AG10803 (cell line): Measurements from ENCODE around the gene TRPM5.

ENCODE experiments used
- DNase-seq: peaks from one replicate; pipeline ENCODE4 v3.0.0; 2010; ENCODE audit warnings: low read depth
- H3K4me3 ChIP-seq: 2 replicates; pipeline ENCODE4 v1.5.1; 2011; ENCODE audit warnings: mild to moderate bottlenecking, low read length, control low read depth
- CTCF ChIP-seq: conservative IDR thresholded peaks from 2 replicates; pipeline ENCODE4 v1.5.1; 2011; ENCODE audit warnings: mild to moderate bottlenecking, low read length, control low read depth, inconsistent platforms

Gene TRPM5

DNA sequence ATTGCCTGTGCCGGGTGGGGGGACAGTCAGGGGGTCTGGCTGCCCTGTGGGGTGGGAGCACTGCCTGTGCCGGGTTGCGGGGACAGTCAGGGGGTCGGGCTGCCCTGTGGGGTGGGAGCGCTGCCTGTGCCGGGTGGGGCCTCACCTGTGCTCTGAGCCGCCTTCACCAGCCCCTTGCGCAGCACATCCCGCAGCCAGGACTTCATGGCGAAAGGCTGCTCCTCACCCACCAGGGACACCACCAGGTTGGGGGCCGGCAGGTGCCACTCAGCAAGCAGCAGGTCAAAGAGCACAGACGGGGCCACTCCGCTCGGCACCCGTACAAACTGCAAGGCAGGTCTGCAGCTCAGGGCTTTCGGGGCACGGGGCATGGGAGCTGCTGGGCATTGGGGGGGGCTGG, 22.3 kb downstream of the TRPM5 start:
- no peak for DNase-seq
- TF ChIP-seq CTCF: no peak
- no peak overlapping the region for H3K4me3 ChIP-seq

- no peak overlapping the region for H3K4me3 ChIP-seq
- no peak for TF ChIP-seq CTCF
Observed at GRCh38 chr11:2421226-2421994, 22.9 kb downstream of the TRPM5 start.

GRCh38 chr11:2420502-2421225, 23.6 kb downstream of the TRPM5 start:
- H3K4me3 ChIP-seq: no peak overlapping the region
- DNase-seq: peak; percentile 55
- TF ChIP-seq CTCF: peak; percentile 81

More at GRCh38 chr11:2421226-2421994, 22.9 kb downstream of the TRPM5 start:
- DNase-seq: no peak

- no peak overlapping the region for H3K4me3 ChIP-seq
- peak; percentile 93 for TF ChIP-seq CTCF
- DNase-seq: peak; percentile 76
Observed at GRCh38 chr11:2419638-2420501, 24.4 kb downstream of the TRPM5 start.

- TF ChIP-seq CTCF: no peak
- H3K4me3 ChIP-seq: no peak overlapping the region
- no peak for DNase-seq
Observed at GRCh38 chr11:2418693-2419360, 25.5 kb downstream of the TRPM5 start.

DNA sequence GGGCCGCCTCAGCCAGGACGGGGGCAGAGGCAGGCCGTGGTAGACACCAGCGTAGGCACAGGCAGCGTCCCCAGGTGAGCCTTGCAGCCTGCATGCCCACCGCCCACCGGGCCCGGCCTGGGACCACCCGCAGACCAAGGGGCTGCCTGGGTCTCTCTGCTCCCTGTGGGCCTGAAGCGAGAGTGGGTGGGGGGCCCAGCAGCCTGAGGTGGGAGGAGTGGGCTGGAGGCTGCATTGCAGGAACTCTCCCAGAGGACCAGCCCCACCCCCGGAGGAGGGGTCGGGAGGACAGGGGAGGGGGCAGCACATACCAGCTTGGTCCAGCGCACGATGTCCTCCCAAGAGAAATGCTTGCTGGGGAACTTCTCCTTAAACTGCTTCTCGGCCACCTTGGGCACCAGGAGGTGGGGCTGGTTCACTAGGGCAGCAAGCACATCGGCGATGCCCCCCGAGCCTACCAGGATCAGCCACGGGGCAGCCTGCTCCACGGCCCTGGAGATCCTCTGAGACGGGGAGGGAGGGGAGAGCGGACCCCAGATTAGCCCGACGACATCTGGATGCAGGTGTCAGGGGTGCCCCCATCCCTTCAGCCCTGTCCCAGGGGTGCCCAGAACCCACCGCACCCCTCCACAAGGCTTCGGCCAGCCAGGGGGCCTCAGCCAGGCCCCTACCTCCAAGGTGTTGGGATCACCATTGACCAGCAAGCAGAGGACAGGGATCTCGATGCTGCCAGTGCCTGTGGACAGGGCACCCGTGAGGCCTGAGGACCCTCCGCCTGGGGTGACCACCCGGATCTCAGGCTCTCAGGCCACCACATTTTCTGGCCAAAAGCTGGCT, 26.2 kb downstream of the TRPM5 start:
- no peak for DNase-seq
- H3K4me3 ChIP-seq: no peak overlapping the region
- no peak for TF ChIP-seq CTCF
